NCI-H69 (cell line): ENCODE data around the gene MED27.

Experiments used
- DNase-seq: peaks from one replicate; lab custom pipeline; 2025; lab: John Stamatoyannopoulos, UW

MED27 gene, protein sequence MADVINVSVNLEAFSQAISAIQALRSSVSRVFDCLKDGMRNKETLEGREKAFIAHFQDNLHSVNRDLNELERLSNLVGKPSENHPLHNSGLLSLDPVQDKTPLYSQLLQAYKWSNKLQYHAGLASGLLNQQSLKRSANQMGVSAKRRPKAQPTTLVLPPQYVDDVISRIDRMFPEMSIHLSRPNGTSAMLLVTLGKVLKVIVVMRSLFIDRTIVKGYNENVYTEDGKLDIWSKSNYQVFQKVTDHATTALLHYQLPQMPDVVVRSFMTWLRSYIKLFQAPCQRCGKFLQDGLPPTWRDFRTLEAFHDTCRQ

DNA sequence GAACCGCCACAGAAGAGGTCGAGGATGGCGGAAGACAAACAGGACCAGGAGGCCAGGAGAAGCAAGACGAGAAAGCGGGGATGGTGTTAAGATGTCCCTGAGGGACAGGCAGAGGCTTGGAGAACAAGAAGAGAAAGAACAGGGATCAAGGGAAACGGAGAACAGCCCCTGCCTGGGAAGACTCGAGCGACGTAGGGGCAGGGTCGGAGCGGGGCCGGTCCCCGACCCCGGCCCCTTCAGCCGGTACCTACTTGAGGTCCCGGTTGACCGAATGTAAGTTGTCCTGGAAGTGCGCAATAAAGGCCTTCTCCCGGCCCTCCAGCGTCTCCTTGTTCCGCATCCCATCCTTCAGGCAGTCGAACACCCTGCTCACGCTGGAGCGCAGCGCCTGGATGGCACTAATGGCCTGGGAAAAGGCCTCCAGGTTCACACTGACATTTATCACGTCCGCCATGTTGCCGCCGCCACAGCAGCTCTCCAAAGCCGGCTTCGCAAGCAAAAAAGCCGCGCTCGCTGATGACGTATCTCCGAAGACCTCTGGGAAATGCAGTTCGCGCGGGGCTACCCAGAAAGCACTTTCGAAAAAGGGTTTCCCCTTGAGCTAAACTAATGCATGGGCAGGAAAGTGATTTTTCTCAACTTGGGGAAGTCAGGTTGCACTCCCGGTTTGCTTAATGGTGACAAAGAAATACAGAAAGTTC, at the start of gene MED27:
TSS of gene MED27 (minus strand) at position 477 of the 701 bp plus-strand sequence. CDS start at position 454, 23 bp downstream.
- DNase-seq = peak; percentile 97

DNA sequence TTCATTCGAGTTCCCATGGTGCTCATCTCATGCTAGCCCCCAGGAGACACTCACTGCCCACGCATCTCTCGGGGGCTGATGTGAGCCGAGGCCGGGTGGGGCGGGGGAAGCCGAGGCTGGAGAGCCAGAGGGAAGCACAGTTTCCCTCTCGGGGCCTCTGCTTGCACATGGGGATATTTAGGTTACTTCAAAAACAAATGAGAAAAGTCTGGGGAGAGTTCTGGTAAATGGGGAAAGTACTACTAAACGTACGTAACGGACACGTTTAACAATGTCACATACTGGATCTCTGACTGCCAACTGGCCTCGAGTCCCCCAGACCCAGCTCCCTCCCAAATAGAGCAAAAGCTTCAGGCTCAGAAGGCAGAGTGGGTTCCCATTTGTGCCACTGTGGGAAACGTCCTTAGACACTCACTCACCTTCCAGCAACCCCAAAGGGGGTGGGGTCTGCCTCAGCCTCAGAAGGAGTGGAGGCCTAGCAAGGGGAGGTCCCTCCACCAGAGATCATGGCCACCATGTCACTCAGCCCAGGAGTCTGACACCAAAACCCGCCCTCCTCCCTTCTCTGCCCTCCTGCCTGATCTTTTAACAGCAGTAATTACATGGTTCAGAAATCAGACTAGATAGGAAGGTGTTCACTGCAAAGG, 48.3 kb upstream of the MED27 start:
- DNase-seq = peak; percentile 34

DNA sequence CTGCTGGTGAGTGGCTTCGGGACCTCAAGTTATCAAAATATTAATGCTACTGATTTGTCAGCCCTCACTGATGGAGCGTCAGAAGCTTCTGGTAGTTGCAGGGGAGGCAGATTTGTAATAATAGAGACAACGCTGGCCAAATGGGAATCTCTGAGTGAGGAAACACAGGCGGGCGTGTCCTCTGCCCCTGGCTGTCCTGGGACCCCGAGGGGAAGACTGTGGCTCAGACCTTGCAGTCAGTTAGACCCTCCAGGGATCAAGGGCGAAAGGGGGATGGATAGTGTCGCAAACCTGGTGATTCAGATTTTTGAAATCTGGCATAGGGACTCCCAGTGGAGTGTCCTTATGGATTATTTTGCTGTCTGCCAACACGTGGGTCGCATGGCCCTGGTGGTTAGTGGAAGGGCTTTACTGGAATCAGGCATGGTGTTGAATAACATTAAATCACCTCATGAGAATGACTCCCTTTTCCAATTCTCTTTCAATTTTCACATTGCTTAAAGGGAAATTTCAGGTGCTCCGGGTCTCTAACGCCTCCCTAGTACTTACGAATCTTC, 47.1 kb upstream of the MED27 start:
- no peak for DNase-seq

DNA sequence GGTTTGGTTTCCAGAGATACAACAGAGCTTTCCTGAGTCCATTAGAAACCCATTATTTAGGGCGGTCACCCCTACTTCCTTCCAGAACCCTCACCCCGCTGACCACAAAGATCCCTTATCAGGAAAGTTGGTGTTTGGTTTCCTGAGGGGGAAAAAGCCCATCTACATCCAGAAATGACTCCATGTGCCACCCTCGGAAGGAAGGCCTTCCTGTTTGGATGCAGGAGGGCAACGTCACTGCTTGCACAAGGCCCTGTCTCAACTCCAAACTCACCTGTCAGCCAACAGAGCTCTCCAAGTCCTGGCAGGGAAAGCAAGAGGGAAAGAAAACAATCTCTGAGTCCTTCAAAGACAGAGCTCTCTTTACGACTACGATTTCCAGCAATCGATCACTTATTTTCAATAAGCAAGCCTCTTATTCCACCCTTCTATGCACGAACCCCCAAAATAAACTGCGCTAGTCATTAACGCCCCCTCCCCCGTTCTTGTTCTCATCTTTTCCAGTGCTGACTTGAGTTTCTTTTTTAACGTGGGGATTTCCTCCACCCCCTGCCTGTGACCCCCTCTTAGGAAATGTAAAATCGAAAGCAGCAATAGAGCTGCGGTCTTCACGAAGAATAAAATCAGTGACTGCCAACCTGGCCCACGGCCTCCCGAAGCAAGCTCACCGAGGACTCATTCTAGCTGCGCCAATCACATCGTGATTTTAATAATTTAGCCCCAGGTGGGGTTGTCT, 46.4 kb upstream of the MED27 start:
- no peak for DNase-seq

DNA sequence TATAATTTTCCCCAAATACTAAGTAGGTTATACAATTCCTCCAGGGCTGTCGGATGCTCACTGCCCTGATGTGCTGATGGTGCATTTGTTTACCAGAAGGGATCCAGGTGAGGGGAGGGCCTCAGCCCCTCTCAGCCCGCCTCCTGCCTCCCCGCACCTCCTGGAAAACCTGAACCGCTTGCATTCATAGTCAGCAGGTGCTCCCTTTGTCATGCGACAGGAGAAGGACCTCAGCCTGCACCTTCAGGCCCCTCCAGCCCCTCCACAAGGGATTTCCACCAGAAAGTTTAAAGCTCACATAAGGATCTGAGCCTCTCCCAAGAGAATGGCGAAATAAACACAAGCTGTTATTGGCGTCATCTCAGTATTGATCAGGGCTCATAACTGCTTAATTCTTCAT, 45.7 kb upstream of the MED27 start:
- DNase-seq = no peak

DNA sequence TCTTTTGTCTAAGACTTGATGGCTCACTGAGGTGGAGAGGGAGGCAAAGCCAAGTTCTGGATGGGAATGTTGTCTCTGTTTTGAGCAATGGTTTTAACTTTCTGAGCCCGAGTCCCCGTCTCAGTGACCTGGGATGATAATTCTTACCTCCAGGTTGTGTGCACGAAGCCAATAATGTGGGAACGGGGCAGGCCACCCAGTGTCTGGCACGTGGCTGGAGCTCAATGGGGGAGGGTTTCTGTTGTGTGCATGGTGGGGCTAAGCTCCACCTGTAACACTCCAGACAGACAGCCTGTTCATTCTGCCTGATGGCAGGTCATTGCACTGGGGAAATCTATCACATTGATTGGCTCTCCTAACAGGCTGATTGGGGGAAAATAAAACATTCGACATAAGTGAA, 45.1 kb upstream of the MED27 start:
- no peak for DNase-seq

DNA sequence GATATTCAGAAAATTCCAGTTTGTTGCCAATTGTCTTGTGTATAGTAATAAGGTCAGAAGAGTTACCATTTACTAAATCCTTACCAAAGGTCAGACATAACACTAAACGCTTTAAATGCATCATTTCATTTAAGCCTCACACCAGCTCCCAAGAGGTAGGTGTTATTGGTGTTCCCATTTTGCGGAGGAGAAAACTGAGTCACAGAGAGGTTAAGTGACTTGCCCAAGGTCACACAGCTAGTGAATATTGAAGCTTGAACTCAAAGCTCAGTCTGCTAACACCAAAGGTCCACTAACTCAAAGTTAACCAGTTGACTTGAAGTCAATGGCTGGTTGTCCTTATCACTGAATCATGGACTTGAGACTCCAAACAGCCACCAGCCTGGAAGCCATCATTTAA, 41.4 kb upstream of the MED27 start:
- DNase-seq = no peak

DNA sequence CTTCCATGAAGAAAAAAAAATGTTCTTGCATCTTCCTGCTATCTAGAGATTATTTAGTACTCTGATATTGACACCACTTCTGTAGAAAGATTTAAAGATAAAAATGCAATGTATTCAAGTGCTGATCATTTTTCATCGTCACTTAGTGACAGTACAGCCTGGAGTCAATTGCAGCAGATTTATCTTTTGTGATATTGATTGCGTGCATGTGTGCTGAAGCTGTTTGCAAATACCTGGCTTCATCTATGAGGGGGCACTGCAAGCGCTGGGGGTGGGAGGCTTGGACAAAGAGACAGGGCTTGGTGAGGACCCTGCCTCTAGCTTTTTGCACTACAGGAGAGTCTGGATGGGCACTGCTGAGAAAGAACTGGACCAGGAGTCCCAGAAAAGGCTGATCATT, 38.0 kb upstream of the MED27 start:
- no peak for DNase-seq

DNA sequence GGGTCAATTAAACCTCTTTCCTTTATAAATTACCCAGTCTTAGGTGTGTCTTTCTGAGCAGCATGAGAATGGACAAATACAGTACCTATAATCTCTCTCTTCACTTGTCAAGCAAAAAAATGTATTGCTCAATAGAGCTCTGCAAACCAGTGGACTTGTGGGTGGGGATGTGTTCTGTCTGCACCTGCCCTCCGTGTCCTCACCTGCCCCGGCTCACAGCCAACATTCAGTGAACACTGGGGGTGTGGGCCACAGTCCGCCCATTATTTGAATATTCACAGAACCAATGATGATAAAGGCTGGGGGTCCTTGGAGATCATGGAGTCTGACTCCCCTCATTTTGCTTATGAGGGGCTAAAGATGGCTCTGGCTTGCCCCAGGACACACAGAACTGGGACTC, 36.9 kb upstream of the MED27 start:
- peak; percentile 19 for DNase-seq

DNA sequence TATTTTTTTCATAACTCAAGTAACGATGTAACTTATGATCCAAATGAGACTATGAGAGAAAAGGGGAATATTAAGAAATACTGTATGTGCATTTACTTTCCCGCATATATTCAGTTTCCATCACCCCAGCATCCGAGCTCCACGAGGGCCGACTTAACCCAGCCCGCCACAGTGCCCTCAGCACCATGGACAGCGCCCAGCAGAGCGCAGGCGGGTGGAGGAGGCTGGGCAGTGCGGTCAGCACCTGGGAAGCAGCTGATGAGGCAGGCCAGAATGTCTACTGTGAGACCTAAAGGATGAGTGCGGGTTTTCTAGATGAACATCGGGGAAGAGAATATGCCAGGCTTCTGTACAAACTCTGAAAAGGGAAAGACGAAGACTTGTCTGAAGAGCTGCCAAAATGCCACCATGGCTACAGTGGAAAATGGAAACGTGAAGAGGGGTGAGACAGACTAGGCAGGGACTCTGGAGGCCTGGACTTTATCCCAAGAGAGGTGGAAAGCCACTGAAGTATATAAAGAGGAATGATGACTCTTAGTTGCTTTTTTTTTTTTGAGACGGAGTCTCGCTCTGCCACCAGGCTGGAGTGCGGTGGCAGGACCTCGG, 34.5 kb upstream of the MED27 start:
- DNase-seq = no peak

DNA sequence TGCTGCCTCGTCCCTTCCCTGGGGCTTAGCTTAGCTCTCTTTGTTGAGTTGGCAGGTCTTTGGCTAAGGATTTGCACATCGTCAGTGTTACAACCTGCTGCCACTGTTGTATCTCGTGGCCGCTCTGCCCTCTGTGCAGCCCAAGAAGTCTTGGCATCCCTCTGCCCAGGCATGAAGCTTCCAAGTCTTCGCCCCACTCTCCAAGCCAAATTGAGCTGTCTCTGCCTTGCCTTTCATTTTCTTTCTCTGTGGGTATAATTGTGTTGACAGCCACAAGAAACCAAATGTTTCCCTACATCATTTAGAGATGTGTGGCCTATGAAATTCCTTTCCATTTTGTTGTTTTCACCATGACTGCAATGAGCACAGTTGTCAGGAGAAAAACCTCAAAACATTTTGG, 29.6 kb upstream of the MED27 start:
- no peak for DNase-seq

DNA sequence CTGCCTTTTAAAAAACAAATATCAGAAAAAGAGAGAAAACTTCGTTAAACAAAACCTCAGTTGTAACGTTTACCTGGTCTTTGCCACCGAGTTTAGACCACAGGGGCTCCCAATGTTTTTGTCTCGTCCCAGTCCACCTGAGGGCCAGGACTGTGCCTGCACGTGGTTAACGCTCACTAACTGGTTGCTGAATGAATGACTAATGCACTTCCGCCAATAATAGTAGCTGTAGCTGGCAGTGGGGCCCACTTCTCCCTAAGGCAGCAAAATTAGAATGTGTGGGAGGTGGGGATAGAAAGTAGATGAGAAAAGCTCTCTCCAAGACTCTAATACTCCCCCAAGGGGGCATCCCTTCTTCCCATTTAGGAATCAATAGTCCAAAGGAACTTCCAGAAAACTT, 29.1 kb upstream of the MED27 start:
- DNase-seq = no peak

DNA sequence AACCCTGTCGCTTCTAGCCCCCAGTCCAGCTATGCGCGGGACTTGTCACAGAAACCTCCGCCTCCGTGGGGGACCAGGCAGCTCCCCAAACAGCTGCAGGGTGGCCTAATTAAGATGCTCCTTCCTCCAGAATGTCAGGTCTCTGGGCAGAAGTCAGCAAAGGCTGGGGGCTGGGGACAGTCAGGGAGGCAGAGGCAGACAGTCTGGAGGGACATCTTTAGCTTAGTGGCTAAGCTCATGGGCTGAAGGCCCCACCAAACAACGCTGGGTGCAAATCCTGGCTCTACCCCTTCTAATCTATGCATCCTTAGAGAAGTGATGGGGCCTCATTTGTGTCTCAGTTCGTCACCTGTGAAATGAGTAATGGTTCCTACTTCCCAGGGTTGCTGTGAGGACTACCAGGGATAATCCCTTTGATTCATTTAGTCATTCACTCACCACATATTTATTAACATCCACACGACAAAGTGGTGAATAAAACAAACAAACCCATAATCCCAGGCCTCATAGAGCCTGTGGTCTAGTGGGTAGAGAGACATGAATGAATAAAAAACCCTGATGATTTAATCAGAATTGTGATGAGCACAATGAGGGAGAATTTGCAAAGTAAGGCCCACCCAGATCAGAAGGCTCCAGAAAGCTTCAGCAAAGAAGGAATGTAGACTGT, 20.2 kb upstream of the MED27 start:
- DNase-seq = no peak

DNA sequence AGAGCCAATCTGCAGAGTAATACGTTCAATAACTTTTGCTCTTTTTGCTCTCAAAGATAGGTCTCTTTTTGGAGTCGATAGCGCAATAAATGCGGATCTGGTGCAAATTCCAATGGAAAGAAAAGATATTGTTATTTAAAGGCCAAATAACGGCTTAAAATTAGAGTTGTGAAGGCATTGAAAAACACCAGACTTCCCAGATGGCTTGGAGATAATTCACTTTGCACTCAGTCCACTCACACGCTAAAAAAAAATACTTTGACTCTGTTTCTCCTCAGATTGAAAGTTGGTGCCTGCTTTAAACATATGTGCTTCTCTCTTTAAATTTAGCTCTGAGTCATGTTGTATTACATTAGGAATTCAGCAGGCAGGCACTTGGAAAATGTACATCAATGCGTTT, 19.5 kb upstream of the MED27 start:
- no peak for DNase-seq

DNA sequence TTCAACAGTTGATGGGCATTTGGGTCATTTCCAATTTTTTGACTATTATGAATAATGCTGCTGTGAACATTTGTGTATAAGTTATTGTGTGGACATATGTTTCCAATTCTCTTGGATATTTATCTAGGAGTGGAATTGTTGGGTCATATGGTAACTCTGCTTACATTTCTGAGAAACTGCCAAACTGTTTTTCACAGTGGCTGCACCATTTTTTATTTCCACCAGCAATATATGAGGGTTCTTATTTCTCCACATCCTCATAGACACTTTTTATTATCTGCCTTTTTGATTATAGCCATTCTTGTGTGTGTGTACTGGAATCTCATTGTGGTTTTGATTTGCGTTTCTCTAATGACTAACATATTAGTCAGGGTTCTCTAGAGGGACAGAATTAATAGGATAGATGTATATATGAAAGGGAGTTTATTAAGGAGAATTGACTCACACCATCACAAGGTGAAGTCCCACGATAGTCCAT, 14.7 kb upstream of the MED27 start:
- DNase-seq = no peak

DNA sequence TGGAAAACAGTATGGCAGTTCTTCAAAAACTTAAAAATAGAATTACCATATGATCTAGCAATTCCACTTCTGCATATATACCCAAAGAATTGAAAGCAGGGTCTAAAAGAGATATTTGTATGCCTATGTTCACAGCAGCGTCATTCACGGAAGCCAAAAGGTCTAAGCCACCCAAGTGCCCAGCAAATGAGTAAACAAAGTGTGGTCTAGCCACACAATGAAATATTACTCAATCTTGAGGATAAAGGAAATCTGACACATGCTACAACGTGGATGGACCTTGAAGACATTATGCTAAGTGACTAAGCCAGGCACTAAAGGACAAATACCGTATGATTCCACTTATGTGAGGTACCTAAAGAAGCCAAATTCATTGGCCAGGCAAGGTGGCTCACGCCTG, 11.1 kb upstream of the MED27 start:
- DNase-seq = no peak

DNA sequence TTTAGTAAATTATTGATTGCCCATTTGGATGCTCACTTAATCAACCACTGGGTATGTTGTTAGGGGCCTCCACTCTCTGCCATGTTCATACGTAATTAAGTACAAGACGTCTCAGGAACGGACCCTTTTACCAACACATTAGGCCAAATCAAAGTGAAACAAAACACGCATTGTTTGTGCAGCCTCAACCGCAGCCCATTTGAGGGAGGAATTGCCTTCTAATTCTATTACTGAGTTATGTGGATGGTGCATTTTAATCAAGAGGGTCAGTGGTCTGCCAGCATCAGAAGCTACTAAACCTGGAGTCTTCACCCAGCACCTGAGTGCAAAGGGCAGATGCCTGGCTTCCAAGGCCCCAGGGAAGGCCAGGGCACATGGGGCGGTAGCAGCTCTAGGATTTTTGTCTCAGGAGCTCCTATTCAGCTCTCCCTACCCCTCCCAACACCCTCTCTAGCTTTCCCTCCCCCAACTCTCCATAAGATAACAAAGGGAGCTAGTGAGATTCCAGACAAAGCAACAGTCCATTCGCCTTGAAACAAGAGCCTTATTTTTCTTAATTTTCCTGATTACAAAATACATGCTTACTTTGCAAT, 7.9 kb upstream of the MED27 start:
- no peak for DNase-seq

DNA sequence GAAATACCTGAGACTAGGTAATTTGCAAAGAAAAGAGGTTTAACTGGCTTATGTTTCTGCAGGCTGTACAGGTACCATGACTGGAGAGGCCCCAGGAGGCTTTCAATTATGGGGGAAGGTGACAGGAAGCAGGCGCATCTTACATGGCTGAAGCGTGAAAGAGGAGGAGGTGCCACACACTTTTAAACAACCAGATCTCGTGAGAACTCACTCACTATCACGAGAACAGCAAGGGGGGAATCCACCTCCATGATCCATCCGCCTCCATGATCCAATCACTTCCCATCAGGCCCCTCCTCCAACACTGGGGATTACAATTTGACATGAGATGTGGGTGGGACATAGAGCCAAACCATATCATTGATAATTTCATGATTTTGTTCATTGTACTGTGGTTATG, 2.5 kb upstream of the MED27 start:
- DNase-seq = no peak

DNA sequence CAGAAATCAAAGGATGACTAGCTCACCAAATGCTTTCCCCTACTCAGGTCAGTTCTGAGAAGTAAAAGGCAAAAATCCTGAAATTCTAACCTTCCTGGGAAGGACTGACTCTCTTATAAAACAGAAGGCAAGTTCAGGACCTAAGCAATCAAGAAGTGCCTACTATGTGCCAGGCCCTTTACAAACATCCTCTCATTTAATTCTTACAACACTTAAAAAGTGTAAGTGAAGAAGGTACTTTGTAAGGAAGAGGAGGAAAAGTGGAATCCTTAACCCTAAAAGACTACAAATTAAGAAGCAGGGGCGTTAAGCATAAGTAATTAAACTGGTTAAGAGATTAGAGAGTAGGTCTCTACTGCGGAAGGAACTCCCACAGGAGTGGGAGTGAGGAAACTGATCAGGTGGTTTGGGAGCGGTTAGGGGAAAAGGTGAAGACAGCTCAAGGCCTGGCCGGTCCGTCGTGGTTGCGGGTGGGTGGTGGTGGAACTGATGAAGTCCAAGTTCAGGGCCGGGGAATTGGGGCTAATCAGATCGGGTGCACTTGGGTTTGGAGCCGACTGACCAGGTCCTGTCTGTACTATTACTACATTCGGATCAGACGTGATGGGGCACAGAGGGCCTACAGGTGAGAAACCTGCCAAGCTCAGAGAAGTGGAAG, 839 bp downstream of the MED27 start:
- peak; percentile 60 for DNase-seq
